ENCODE results near the gene NFIA.

NFIA gene

GRCh38 chr1:61480273-61480935, 398.0 kb downstream of the NFIA start:
- DNase-seq = no peak

DNA sequence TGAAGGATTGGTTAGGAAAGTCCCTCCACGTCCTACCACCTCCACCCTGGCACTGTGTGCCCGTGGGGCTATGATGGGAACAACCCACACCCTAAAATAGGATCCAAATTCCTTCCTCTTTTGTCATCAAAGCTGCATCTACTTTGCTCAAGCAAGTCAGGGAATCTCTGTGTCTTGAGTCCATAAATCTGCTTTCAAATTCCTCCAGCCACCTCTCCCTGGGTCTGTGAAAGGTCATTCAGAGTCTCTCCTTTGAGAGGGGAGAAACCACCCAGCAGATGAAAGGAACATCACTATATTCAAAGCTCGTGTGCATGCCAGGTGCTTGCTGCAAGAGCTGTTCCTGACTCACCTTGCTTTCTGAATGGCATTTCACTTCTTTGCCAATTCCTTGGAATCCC, 399.0 kb downstream of the NFIA start:
- DNase-seq = no peak

GRCh38 chr1:61482170-61482734, 399.9 kb downstream of the NFIA start:
- DNase-seq = no peak

DNA sequence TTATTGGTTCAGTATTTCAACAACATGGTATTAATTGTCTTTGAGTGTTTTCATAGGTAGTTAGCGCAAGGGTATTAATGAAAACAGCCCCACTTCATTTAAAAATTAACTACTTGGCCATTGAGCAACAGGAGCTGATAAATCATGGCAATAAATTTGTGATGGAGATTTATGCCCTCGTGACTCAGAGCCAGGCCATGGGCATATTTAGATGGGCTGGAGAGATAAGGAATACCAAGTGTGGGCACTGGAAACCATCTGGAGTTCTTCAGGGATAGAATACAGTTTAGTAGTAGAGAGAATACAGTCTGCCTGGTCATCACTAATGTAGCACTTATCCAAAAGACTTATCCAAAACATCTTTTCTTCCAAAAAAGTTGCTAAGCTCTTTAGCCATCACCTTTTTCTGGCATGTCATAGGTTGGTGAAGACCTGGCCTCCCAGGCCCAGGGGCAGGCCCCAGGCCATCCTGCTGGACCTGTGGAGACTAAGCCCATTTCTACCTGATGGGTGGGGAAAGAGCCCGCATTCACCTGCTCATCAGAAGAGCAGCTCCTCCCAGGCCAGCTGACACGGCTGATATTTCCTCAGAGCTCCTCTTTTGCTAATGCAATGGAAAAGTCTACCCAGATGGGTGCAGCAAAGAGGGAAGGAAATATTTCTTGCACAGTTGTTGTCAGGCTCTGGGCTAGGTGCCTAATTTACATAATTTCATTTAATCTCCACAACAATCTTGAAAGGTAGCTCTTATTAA, 404.6 kb downstream of the NFIA start:
- DNase-seq = no peak

DNA sequence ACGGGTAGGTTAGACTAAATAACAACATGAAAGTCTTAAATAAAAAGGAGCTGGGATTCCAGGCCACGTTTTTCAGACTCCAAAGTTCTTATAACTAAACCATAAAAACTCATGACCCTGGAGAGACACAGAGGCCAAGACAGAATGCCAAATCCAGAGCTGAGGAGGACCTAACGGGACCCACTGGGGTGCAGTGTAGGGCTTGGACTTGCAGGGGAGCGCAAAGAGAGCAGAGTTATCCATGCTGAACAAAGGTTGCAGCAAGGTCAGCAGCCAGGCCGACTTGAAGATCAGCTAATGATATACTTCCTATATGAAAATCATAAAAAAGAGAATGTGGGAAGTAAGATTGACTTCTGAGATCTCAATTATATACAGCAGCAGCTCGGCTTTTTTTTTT, 405.4 kb downstream of the NFIA start:
- no peak for DNase-seq

GRCh38 chr1:61490924-61491323, 408.6 kb downstream of the NFIA start:
- no peak for DNase-seq

- DNase-seq = no peak
Observed at GRCh38 chr1:61491497-61491896, 409.1 kb downstream of the NFIA start.

- DNase-seq = no peak
Observed at GRCh38 chr1:61494000-61494399, 411.6 kb downstream of the NFIA start.

DNA sequence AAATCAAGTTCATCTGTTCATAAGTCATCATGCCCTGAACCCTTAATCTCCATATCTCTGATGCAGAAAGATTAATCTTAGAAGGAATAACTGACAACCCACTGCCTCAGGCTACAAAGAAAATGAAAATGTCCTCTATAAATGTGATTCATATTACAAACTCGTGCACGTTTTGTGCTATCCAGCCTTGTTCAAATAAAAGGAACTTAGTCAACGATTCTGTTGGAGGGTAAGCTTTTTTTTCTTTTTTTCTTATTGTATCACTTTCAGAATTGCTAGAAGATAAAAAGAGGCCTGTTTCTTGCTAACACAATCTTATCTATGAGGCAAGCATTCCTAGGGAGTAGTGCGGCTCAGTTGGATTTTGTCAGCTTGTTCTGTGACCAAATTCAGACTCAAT, 414.1 kb downstream of the NFIA start:
- DNase-seq = no peak

DNA sequence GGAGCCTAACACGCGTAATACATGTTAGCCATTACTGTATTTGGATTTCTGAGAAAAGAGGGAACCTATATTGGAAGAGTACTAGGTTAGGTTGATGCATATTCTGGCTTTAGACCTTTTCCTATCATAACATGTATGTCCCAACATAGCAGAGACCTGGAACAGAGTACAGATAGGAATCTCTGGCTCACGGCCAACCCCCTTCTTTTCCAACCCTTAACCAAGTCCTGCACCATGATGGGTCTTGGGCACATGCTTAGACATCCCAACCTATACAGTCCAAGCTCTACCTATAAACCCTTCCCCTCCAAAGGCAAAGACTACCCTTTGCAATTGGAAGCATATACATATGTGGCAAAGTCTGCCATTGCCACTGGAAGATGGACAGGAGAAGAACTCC, 414.7 kb downstream of the NFIA start:
- no peak for DNase-seq

DNA sequence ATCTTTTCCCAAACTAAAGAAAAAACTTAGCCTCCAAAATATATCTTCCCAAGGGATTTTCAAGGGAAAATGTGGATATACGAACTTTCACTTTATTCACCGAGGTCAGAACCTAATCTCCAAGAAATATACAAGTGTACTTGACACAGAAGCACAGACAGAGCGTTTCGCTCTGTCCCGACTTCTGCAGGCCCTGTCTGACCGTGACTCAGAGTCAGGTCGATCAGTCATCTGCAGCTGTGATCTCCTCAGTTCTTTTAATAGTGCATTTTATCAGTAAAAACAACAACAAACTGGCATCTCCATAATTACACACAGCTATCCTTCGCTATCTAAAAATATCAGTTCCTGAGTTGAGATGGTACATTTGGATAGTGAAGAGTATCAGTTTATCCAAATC, 416.0 kb downstream of the NFIA start:
- DNase-seq = no peak

GRCh38 chr1:61501971-61502916, 419.9 kb downstream of the NFIA start:
- no peak for DNase-seq

DNA sequence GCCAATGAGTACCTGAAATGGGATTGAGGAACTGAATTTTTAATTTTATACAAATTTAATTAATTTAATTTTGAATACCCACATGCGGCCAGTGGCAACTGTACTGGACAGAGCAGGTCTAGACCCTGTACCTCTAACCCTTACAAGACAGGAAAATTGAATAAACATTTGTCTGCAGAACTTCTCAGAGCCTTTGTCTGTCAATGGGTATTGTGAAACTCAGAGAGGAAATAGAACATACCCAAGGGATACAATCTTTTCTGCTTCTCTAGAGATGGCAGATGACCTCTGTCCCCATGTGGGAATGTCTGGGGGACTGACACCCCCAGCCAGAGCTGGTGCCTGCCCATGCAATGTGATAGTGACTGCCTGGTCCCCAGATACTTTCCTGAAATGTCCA, 421.9 kb downstream of the NFIA start:
- no peak for DNase-seq

DNA sequence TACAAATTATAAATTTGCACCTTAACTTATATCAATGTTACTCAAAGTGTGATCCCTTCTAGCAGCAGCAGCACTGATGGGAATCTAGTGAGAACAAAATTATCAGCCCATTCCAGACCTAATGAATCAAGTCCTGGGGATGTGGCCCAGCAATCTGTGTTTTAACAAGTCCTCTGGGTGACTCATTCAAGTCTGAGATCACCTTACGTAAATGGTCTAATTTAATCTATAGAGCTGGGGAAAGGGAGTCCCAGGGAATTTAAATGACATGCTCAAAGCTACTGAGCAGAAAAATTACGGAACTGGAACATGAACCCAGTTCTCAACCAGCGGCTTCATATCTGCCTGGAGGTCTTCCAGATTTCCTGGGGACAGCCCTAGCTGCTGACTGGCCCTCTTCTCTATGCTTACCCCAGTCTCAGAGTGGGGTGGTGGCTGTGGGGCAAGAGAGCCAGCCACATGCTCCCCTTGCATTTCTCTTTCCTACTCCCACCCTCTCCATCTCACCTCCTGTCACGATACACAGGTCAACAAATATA, 422.6 kb downstream of the NFIA start:
- DNase-seq = no peak

GRCh38 chr1:61506236-61506635, 423.9 kb downstream of the NFIA start:
- DNase-seq = no peak

DNA sequence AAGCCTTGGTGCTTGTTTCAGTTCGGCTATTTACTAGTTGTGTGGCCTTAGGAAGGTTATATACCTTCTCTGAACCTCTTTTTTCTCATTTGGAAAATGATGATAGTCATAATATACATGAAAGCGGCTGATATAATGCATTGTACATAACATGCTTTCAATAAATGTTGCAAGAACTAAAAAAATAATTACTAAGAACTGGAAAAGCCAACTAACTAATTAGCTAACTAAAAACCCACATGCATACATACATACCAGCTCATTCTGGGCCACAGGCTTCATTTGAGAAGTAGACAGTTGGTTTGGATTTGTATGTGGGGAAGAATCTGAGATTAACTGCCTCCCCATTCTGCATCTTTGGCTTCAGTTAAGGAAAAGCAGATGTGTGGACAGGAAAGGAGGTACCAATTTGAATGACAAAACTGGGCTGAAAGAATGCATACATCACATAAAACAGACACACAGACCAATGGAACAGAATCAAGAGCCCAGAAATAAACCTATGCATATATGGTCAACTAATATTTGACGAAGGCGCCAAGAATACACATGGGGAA, 424.7 kb downstream of the NFIA start:
- no peak for DNase-seq

All from NCI-H2227 treated with DMSO at 0.1 percent for 48 hours (cell line).